Measurements from ENCODE around the gene BCL2A1. TPM values are rescaled to one million over a fixed set of nuclear protein-coding genes. Genes with fewer than 3 reads are reported as not detected.

BCL2A1 gene
- total and polyA plus RNA-seq, 10 of the 15 experiments (the other 5 are each of a cell fraction or from before 2014, with no cell fraction given) = 181 to 570 (median 321) TPM

GRCh38 chr15:79978655-79979514 lies 7.9 kb upstream of the BCL2A1 start (continued):
- TF ChIP-seq REST (IDR thresholded peaks at IDR 0.05; ENCODE audit: low read depth, low read length) (no peak), BMI1 (IDR thresholded peaks at IDR 0.05; ENCODE audit: borderline replicate concordance) (no peak), MAX (IDR thresholded peaks at IDR 0.05; ENCODE audit: low read depth, low read length) (no peak; the same call in 1 of the 2 replicates), CEBPB (IDR thresholded peaks at IDR 0.05; ENCODE audit: borderline replicate concordance in 1 of 2, low read depth in 2 of 2, low read length in 2 of 2) (peak in 1 of 2 experiments; percentile 85; a peak in 1 of 4 replicates), ETV6 (conservative IDR thresholded peaks at IDR 0.05 in 1 of 2, IDR thresholded peaks at IDR 0.05 in 1 of 2; ENCODE audit: borderline replicate concordance in 1 of 2, low read depth in 1 of 2) (peak in 1 of 2 experiments; percentile 78; a peak in 2 of 4 replicates), ZNF24 (IDR thresholded peaks at IDR 0.05) (peak; percentile 74; the same call in 1 of the 2 replicates), NBN (IDR thresholded peaks at IDR 0.05) (no peak; the same call in 1 of the 2 replicates), TCF3 (IDR thresholded peaks at IDR 0.05; ENCODE audit: borderline replicate concordance, insufficient read depth, low read depth, low read length) (no peak), ZNF217 (IDR thresholded peaks at IDR 0.05) (peak; percentile 20; the same call in 1 of the 2 replicates), STAT1 (conservative IDR thresholded peaks at IDR 0.05) (no peak), BRCA1 (IDR thresholded peaks at IDR 0.05; ENCODE audit: low read depth, low read length) (no peak), DPF2 (IDR thresholded peaks at IDR 0.05) (peak; percentile 59; the same call in 1 of the 2 replicates), SMARCA5 (IDR thresholded peaks at IDR 0.05) (peak; percentile 86), MEF2A (IDR thresholded peaks at IDR 0.05; ENCODE audit: insufficient read depth, low read depth, low read length) (peak; percentile 97), E2F8 (IDR thresholded peaks at IDR 0.05; ENCODE audit: low read depth, partially characterized antibody) (no peak), SREBF2 (IDR thresholded peaks at IDR 0.05; ENCODE audit: low read length) (no peak), CBFB (IDR thresholded peaks at IDR 0.05; ENCODE audit: low read depth) (peak; percentile 23; the same call in 1 of the 2 replicates), ZNF622 (IDR thresholded peaks at IDR 0.05) (no peak), SKIL (IDR thresholded peaks at IDR 0.05; ENCODE audit: low read depth, poor library complexity, severe bottlenecking) (peak; percentile 86), HDGF (IDR thresholded peaks at IDR 0.05) (no peak), ATF3 (IDR thresholded peaks at IDR 0.05; ENCODE audit: borderline replicate concordance, extremely low read depth, low read depth, low read length) (no peak)

Measured in GM12878 (cell line).